Renal cortical epithelial cell (primary cell): ENCODE data around the gene ACO1. TPM values are rescaled to one million over a fixed set of nuclear protein-coding genes. Genes with fewer than 3 reads are reported as not detected.
"Not testable (repeated sequence)": the region's sequence is repeated elsewhere in the genome, so short reads cannot be mapped to it uniquely, and the experiment has no call there.

ENCODE experiments used
- DNase-seq: peaks from one replicate; pipeline ENCODE4 v3.0.0-alpha.2; 2011; ENCODE audit warnings: low read depth
- total RNA-seq: library from RNA; depleted of rRNA; stranded (reverse); fragments of >200 nt; gene quantifications from 2 replicates; pipeline ENCODE4 v1.2.3, GENCODE V29; 2014

The ACO1 gene
- total RNA-seq, result 78.0 and 190 TPM in 2 replicates

GRCh38 chr9:32384364-32385151 is at the start of gene ACO1:
TSS of gene ACO1 (plus strand) at chr9:32384643. CDS start at chr9:32405507, 20,864 bp downstream.
- DNase-seq, result peak; percentile 51

- DNase-seq, result no peak
Observed at GRCh38 chr9:32334916-32335895, 49.2 kb upstream of the ACO1 start.

DNA sequence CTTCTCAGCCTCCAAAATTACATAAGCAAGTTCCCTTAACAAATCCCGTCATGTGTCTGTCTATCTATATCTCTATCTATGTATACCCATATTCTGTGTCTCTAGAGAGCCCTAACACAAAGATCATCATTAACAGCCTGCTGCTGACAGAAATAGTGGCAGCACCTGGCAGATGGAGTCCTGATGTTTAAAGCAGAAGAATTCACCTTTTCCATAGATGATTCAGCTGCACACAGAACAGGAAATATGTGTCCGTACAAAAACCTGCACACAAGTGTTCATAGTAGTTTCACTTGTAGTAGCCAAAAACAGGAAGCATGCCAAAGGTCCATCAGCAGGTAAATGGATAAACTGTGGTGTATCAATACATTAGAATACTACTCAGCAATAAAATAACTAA is 45.0 kb upstream of the ACO1 start:
- DNase-seq, result no peak

DNA sequence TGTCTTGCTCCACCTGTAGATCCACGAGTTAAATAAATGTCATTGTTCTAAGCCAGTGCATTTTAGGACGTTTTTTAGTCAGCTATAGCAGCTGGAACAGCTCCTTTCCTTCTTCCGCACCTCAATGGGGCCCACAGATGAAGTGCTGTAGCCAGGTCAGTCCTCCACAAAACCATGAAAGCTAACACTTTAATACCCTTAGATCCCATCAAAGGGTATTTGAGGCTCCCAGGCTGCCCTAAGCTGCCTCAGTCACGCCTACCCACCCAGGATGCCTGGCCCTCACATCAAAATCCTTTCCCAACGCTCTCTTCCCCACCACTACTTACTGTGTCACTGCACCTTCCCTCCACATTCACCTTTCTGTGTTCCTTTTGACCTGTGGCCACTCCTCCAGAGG is 44.1 kb upstream of the ACO1 start:
- DNase-seq, result no peak

- peak; percentile 22 for DNase-seq
Observed at GRCh38 chr9:32344551-32345182, 39.8 kb upstream of the ACO1 start.

- DNase-seq, result no peak
Observed at GRCh38 chr9:32345243-32345642, 39.2 kb upstream of the ACO1 start.

DNA sequence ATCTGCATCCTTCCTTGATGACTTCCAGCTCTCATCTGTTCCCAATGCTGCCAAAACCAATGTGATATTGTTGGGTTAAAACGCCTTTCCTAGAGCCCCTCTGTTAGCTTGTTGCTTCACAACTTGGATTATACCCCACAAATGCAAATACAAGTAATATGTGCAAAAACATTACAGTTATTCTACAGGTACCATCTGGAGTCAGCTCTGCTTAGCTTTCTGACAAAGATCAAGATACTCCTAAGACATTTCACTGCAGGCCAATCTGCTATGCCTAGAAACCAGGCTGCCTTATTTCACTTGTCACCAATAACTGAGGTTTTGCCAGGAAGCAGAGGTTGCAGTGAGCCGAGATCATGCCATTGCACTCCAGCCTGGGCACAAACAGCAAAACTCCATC is 36.9 kb upstream of the ACO1 start:
- no peak for DNase-seq

GRCh38 chr9:32348106-32348695 is 36.2 kb upstream of the ACO1 start:
- no peak for DNase-seq

DNA sequence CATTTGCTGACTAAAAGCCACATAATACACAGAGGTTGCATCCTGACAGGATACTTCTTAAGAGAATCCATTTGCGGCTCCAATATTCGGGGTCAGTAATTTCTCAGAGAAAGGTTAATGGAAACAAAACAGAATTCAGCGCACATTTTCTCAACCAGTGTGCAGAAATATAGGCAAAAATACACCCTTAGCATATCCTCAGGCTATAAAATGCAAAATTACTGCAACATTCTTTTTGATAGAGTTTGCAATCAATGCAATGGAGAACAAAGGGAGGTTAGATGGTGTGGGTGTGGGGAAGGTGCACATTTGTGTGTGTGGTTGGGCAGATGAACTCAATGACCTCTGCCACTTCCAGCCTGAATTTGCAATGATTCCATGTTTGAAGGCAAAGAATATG is 35.4 kb upstream of the ACO1 start:
- no peak for DNase-seq

DNA sequence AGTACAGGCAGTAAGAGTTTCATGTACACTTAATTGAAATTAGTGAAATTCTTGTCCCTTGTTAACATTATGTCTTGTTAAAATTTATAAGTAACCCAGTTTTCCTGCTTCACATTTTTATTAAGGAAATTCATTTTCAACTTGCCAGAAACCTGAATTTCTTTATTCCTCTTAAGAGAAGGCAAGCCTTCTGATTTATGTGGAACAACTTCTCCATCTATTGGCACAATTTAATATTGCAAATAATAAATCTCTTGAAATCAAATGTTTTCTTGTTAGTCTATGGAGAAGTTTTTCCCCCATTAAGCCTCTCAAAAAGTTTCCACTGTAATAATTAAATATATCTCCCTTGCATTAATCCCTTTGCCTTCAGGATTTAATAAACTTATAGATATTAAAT is 33.8 kb upstream of the ACO1 start:
- peak; percentile 41 for DNase-seq

GRCh38 chr9:32351845-32352244 is 32.6 kb upstream of the ACO1 start:
- no peak for DNase-seq

DNA sequence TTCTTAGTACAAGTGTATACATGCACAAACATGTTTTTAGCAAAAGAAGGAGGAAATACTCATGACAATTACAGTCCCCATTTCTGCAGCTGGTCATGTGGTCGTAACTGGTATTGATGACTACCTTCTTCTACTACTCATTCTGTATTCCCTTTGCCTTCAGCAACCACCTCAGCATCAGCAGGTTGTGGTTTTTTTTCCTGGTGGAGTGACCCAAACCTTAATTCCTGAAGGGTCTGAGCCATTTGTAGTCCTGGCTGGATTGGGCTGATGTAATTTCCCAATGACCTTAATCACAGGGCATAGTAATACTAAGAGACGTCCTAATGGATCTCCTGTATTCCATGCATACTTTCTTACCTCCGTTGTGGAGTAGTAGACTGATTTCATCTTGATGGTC is 31.0 kb upstream of the ACO1 start:
- not testable (repeated sequence) for DNase-seq

DNA sequence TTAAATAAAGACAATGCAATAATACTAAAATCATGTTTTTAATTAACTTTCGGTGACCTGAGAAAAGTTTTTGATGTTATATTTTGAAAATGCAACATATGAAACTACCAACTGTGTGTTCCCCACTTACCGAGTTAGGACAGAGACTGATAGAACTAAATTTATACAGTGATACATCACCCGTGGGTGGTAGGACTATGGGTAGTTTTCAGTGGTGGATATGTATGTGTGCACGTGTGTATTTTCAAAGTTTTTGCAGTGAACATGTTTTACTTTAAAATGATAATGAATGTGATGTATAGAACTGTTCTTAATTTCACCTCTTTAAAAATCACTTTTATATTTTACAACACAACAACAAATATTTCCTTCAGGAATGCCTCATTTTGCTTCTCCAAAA is 25.0 kb upstream of the ACO1 start:
- DNase-seq, result no peak

DNA sequence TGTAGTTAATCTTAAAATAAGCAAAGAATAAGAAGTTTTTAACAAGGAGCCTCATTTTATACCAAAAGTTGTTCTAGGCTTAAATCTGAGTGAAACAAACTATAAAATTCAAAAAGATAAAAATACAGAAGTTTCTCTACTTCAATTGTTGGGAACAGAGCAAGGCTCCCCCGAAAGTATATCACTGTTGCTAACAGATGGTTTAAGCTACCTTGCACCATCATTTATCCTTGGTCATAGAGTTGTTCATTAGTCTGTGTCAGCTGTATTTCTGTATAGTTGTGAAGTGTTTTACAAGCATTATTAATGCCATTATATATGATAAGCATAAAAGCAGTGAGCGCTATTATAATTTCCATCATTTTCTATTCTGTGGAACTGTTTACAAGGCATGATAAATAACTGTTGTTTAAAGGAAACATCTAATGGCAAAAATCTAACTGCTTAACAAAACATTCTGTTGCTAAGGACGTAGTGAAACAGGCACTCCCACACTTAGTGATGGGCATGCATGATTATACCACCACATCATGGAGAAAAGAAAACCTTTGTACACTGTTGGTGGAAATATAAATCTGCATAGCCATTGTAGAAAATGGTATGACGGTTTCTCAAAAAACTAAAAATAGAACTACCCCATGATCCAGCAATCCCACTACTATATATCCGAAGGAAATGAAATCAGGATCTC is 23.3 kb upstream of the ACO1 start:
- no peak for DNase-seq

DNA sequence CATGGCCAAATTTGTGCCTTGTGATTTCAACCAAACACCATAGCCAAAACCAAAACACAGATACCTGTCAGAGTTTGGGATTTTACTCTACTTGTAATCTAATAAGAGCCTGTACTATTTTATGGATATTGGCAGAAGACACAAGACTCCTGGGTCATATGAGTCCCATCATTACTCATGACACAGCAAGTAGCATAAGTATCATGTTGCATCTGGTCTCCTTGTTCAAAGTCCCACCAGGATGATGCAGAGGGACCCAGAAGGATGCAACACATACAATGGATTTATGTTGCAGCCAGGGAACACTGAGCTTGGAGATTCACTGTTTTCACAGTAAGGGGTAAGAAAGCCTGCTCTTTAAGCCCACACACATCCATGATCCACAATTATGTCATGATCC is 13.2 kb upstream of the ACO1 start:
- no peak for DNase-seq

- DNase-seq, result no peak
Observed at GRCh38 chr9:32371679-32372078, 12.8 kb upstream of the ACO1 start.

- no peak for DNase-seq
Observed at GRCh38 chr9:32376285-32376684, 8.2 kb upstream of the ACO1 start.

GRCh38 chr9:32378496-32378895 is 5.9 kb upstream of the ACO1 start:
- peak; percentile 69 for DNase-seq

DNA sequence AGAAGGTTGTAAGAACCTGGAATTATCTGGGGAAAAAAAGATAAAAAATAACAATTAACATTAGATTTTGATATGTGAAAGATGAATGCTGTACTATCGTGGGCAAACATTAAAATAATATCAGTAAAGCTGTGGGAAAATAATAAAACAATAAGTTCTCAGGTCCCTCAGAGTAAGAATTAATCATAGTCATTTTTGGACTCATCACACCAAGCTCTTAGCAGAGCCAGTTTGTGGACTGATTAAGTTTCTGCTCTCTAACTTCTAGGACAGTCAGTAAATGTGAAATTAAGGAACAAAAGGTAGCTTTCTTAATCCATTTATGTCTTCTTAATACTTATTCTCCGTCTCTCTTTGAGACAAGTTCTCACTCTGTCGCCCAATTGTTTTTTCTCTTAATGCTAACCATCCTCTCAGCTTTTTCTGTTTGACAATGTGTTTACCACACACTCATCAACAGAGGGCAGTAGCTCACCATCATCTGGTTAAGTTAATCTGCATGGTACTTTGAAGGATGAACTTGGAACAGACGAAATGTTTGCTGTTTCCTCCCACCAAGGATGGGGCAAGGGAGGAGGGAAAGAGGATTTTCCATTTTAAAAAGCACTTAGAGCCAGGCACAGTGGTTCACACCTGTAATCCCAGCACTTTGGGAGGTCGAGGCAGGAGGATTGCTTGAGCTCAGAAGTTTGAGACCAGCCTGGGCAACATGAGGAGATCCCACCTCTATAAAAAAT is 5.3 kb upstream of the ACO1 start:
- peak; percentile 75 for DNase-seq

GRCh38 chr9:32380944-32381343 is 3.5 kb upstream of the ACO1 start:
- DNase-seq, result no peak
